ENCODE results near the gene GNB5. TPM values are rescaled to one million over a fixed set of nuclear protein-coding genes. Genes with fewer than 3 reads are reported as not detected.

GNB5 gene
- total and polyA plus RNA-seq, 2 of the 13 experiments (the other 11 are each of a cell fraction or from before 2014, with no cell fraction given), result 13.7 to 14.4 TPM

- TF ChIP-seq ZBTB21 (CRISPR knock-in tag; IDR thresholded peaks at IDR 0.05) (no peak), ZNF775 (CRISPR knock-in tag; IDR thresholded peaks at IDR 0.05; ENCODE audit: borderline replicate concordance) (no peak), ZNF12 (CRISPR knock-in tag; IDR thresholded peaks at IDR 0.05) (peak; percentile 33; the same call in 1 of the 2 replicates), KLF6 (CRISPR knock-in tag; IDR thresholded peaks at IDR 0.05) (0 out of 2 replicates have a peak, but pooled peaks have one; percentile 20), TAF1 (CRISPR knock-in tag; IDR thresholded peaks at IDR 0.05) (peak; percentile 64; the same call in 1 of the 2 replicates), WIZ (CRISPR knock-in tag; IDR thresholded peaks at IDR 0.05) (no peak), SKIL (CRISPR knock-in tag; IDR thresholded peaks at IDR 0.05; ENCODE audit: borderline replicate concordance) (0 out of 2 replicates have a peak, but pooled peaks have one; percentile 8), ZFP36 (IDR thresholded peaks at IDR 0.05; ENCODE audit: borderline replicate concordance, low read depth, low read length, partially characterized antibody) (no peak), SALL1 (CRISPR knock-in tag; IDR thresholded peaks at IDR 0.05) (peak; percentile 64), ZFP62 (CRISPR knock-in tag; IDR thresholded peaks at IDR 0.05) (no peak), UBTF (CRISPR knock-in tag; IDR thresholded peaks at IDR 0.05) (peak; percentile 82; the same call in 1 of the 2 replicates), MYNN (CRISPR knock-in tag; IDR thresholded peaks at IDR 0.05; ENCODE audit: low read depth) (no peak), HOXA5 (CRISPR knock-in tag; IDR thresholded peaks at IDR 0.05) (0 out of 2 replicates have a peak, but pooled peaks have one; percentile 24)
- TF ChIP-seq, protein P1, sequence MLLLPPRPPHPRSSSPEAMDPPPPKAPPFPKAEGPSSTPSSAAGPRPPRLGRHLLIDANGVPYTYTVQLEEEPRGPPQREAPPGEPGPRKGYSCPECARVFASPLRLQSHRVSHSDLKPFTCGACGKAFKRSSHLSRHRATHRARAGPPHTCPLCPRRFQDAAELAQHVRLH (CRISPR knock-in tag; IDR thresholded peaks at IDR 0.05; ENCODE audit: borderline replicate concordance, low read depth), result 0 out of 2 replicates have a peak, but pooled peaks have one; percentile 29
- TF ChIP-seq, protein P2, sequence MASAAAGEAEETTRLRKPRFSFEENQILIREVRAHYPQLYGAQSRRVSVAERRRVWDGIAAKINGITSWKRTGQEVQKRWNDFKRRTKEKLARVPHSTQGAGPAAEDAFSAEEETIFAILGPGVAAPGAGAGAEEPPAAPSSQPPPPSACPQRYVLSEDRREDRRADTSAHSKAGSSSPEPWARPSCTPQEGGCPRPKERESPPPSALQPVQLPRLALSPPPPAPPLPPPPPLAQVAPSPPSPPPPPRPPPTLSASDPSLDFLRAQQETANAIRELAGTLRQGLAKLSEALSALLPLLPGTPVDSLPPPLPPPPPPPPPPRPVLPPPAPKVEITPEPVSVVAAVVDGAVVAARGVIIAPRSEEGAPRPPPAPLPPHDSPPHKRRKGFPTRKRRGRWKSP (CRISPR knock-in tag; IDR thresholded peaks at IDR 0.05), result peak; percentile 41; the same call in 1 of the 2 replicates
- TF ChIP-seq, protein P3, sequence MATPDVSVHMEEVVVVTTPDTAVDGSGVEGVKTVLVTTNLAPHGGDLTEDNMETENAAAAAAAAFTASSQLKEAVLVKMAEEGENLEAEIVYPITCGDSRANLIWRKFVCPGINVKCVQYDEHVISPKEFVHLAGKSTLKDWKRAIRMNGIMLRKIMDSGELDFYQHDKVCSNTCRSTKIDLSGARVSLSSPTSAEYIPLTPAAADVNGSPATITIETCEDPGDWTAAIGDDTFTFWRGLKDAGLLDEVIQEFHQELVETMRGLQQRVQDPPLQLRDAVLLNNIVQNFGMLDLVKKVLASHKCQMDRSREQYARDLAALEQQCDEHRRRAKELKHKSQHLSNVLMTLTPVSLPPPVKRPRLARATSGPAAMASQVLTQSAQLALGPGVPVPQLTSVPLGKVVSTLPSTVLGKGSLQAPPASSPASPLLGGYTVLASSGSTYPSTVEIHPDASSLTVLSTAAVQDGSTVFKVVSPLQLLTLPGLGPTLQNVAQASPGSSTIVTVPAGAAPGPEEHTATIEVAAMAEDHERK (CRISPR knock-in tag; IDR thresholded peaks at IDR 0.05; ENCODE audit: low read depth), result 0 out of 2 replicates have a peak, but pooled peaks have one; percentile 13
- TF ChIP-seq, protein P4, sequence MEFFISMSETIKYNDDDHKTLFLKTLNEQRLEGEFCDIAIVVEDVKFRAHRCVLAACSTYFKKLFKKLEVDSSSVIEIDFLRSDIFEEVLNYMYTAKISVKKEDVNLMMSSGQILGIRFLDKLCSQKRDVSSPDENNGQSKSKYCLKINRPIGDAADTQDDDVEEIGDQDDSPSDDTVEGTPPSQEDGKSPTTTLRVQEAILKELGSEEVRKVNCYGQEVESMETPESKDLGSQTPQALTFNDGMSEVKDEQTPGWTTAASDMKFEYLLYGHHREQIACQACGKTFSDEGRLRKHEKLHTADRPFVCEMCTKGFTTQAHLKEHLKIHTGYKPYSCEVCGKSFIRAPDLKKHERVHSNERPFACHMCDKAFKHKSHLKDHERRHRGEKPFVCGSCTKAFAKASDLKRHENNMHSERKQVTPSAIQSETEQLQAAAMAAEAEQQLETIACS (CRISPR knock-in tag; IDR thresholded peaks at IDR 0.05), result peak; percentile 54
Observed at GRCh38 chr15:52179278-52180195, 11.7 kb downstream of the GNB5 start (continued).

Measured in HepG2 (cell line).